GM18868 (cell line): ENCODE results near the gene CLCNKB.
"Not testable (repeated sequence)": the region's sequence is repeated elsewhere in the genome, so short reads cannot be mapped to it uniquely, and the experiment has no call there.

ENCODE experiments used
- ATAC-seq: cut with Tn5 transposase; IDR thresholded peaks from one replicate; pipeline ENCODE4 v1.9.1; 2021; ENCODE audit warnings: mild to moderate bottlenecking, moderate library complexity; ENCODE audit not compliant: unreplicated experiment

CLCNKB gene

GRCh38 chr1:16043521-16043920 lies at the start of gene CLCNKB:
TSS of gene CLCNKB (plus strand) at chr1:16043782. CDS start at chr1:16044493, 711 bp downstream.
- no peak for ATAC-seq

GRCh38 chr1:15994081-15994480 lies 49.5 kb upstream of the CLCNKB start:
- ATAC-seq: no peak

- no peak for ATAC-seq
These were observed 48.8 kb upstream of the CLCNKB start for GRCh38 chr1:15994590-15995351.

- ATAC-seq: no peak
These were observed 46.5 kb upstream of the CLCNKB start for GRCh38 chr1:15997076-15997585.

GRCh38 chr1:15997637-15998280 lies 45.8 kb upstream of the CLCNKB start:
- ATAC-seq: no peak

GRCh38 chr1:15998929-15999328 lies 44.7 kb upstream of the CLCNKB start:
- ATAC-seq: no peak

- not testable (repeated sequence) for ATAC-seq
These were observed 42.3 kb upstream of the CLCNKB start for GRCh38 chr1:16001274-16001673.

- ATAC-seq: no peak
These were observed 38.0 kb upstream of the CLCNKB start for GRCh38 chr1:16005597-16005996.

GRCh38 chr1:16006010-16006409 lies 37.6 kb upstream of the CLCNKB start:
- no peak for ATAC-seq

- ATAC-seq: no peak
These were observed 36.8 kb upstream of the CLCNKB start for GRCh38 chr1:16006552-16007485.

- no peak for ATAC-seq
These were observed 35.8 kb upstream of the CLCNKB start for GRCh38 chr1:16007671-16008341.

- no peak for ATAC-seq
These were observed 34.5 kb upstream of the CLCNKB start for GRCh38 chr1:16009030-16009460.

- no peak for ATAC-seq
These were observed 33.9 kb upstream of the CLCNKB start for GRCh38 chr1:16009678-16010077.

GRCh38 chr1:16010837-16011236 lies 32.7 kb upstream of the CLCNKB start:
- ATAC-seq: no peak

- ATAC-seq: no peak
These were observed 31.5 kb upstream of the CLCNKB start for GRCh38 chr1:16011936-16012589.

GRCh38 chr1:16012590-16013219 lies 30.9 kb upstream of the CLCNKB start:
- no peak for ATAC-seq

GRCh38 chr1:16013220-16013907 lies 30.2 kb upstream of the CLCNKB start:
- no peak for ATAC-seq

- ATAC-seq: no peak
These were observed 29.7 kb upstream of the CLCNKB start for GRCh38 chr1:16013908-16014258.
